HG02943 (cell line): ENCODE data around the gene BFSP1.

Experiments used
- ATAC-seq: cut with Tn5 transposase; IDR thresholded peaks from one replicate; pipeline ENCODE4 v1.9.1; 2021; ENCODE audit warnings: mild to moderate bottlenecking, low read depth, moderate library complexity; ENCODE audit not compliant: unreplicated experiment

BFSP1 gene

GRCh38 chr20:17524560-17524959 is 6.6 kb downstream of the BFSP1 start:
- ATAC-seq, result no peak

DNA sequence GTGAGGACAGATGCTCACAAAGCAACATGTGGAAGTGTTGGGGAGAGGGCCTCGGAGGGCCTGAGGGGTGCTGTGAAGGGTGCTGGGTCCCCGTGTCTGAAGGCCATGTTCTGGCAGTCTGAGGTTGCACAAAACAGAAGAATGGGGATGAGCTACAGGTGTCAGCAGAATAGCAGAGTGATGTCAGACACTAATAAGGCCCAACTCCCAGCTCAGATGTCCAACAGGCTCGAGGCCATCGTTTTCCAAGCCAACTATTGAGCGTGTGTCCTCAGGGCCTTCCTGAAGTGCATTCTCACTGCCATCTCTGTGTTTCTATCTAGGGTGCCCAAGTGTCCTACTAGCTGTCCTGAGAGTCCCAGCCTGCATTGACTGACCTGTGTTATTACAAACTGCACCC is 7.9 kb downstream of the BFSP1 start:
- no peak for ATAC-seq

DNA sequence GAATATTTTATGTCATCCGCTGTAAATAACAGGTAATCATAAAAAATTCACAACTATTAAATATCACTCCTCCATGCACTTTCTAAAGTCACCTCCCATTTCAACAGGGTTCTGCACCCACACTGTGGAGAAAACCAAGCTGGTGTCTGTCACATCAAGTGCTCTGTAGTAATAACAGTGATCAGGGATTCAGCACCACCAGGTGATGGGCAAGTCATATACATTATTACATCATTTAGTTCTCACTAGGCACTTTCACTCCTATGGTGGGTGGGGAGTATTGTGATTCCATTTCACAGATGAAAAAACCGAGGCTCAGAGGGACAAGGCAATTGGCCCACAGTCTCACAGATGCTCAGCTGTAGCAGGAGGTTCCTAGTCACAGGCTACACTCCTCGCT is 8.7 kb downstream of the BFSP1 start:
- no peak for ATAC-seq

- no peak for ATAC-seq
Measured at GRCh38 chr20:17520583-17520982, 10.6 kb downstream of the BFSP1 start.

- no peak for ATAC-seq
Measured at GRCh38 chr20:17519606-17520285, 11.4 kb downstream of the BFSP1 start.

DNA sequence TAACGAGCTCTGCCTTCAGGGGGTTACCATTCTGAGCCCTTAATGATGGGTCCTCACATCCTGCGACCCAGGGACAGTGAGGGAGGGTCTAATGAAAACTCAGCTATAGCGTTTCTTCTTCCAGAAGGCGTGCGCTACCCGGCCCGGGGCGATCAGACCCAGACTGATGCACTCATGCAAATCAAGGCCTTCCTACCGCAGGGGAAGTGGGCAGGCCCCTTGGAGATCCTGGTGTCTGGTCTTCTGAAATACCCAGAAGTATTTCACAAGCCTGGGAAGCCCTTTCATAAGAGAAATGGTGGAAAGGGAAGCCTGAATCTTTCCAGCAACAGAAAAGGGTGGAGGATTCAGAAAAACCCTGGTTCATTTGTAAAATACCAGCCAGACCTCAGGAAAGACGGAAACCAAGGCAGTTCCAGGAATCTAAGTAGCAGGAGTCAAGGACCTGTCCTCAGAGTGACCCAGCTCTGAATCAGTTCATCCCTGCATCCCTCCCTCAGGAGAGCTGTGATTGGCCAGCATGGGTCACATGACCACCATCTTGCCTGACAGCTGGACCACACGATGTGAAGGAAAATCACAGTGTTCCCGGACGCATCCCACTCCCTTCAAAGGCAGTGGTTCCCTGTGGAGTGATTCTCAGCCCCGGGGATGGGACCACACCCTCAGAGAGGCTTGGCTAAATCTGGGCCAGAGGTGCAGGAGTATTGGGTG is 12.7 kb downstream of the BFSP1 start:
- no peak for ATAC-seq

GRCh38 chr20:17515053-17515452 is 16.1 kb downstream of the BFSP1 start:
- ATAC-seq, result no peak

GRCh38 chr20:17513939-17514338 is 17.2 kb downstream of the BFSP1 start:
- ATAC-seq, result no peak

DNA sequence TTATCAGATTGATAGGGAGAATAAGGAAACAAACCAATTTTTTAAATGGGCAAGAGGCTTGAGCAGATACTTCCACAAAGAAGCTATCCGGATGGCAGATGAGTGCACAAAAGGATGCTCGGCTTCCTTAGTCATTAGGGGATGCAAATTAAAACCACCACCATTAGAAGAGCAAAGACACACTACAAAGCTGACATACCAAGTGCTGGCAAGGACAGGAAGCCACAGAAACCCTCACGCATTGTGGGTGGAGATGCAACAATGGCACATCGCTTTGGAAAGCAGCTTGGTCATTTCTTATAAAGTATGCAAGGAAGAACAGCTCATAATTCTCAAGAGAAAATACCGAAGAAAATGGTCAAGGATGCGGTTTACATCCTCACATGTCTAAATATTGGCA is 19.8 kb downstream of the BFSP1 start:
- ATAC-seq, result no peak

GRCh38 chr20:17510548-17510947 is 20.6 kb downstream of the BFSP1 start:
- no peak for ATAC-seq

DNA sequence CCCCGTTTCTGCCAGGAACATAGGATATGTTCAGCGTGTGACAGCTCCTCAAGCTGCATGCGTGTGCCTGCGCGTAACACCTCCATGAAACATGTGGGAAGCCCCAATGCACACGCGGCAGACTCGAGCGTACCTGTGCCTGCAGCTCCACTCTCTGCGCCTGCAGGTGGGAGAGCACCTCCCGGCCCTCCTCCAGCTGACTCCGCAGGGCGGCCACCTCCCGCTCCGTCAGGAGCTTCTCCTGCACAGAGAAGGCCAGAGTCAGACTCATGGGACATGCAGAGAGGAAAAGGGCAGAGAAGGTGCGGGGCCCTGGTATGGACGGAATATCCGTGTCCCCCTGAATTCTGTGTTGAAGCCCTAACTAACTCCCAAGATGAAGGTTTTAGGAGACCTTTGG is 22.4 kb downstream of the BFSP1 start:
- ATAC-seq, result no peak

- ATAC-seq, result no peak
Measured at GRCh38 chr20:17507531-17507930, 23.6 kb downstream of the BFSP1 start.

DNA sequence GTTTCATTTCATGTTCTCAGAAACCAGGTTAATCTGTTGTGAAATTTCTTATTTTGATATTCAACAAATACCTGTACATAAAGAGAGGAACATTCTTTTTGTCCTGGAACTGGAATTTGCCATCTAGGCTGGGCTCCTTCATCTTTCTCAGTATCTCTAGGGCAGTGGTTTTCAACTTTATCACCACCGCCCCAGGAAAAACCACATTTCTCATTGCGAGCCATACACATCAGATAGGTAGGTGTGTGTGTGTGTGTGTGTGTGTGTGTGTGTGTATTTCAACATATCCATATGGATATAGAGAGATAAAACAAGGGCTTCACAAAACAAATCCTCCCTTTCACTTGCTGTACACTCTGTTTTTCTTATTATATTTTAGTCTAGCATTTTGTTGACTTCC is 24.1 kb downstream of the BFSP1 start:
- no peak for ATAC-seq

DNA sequence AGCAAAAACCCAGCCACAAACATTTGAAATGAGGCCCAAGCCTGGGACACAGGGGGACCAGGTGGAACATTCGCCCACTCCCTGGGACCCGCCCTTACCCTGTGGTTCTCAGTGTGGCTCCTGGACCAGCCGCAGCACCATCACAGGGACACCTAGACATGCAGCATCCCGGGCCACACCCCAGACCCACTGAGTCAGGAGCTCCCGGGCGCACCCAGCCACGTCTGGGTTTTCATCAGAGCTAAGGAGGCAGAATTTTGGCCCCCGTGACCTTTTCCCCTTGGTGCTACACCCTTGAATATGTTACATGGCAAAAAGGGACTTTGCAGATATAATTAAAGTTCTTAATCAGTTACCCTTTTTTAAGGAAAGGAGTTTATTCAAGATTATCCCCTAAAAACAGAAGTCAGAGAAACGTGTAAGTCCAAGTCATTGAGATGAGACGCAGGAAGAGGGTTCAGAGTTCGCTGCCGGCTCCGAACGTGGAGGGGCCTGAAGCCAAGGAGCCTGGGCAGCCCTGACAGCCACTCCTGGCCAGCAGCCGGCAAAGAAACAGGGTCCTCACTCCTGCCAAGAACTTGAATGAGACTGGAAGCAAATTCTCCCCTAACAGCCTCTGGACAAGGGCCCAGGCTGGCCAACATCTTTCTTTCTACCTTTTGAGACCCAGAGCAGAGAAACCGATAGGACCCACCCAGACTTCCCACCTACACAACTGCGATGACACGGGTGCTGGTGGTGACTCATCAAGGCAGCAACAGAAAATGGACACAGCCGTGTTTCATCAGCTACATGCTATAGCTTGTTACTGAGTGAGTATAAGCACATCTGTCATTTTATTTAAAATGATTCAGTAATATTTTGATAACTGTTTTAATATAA is 25.3 kb downstream of the BFSP1 start:
- ATAC-seq, result peak; percentile 8

- peak; percentile 76 for ATAC-seq
Measured at GRCh38 chr20:17504898-17505635, 26.1 kb downstream of the BFSP1 start.

DNA sequence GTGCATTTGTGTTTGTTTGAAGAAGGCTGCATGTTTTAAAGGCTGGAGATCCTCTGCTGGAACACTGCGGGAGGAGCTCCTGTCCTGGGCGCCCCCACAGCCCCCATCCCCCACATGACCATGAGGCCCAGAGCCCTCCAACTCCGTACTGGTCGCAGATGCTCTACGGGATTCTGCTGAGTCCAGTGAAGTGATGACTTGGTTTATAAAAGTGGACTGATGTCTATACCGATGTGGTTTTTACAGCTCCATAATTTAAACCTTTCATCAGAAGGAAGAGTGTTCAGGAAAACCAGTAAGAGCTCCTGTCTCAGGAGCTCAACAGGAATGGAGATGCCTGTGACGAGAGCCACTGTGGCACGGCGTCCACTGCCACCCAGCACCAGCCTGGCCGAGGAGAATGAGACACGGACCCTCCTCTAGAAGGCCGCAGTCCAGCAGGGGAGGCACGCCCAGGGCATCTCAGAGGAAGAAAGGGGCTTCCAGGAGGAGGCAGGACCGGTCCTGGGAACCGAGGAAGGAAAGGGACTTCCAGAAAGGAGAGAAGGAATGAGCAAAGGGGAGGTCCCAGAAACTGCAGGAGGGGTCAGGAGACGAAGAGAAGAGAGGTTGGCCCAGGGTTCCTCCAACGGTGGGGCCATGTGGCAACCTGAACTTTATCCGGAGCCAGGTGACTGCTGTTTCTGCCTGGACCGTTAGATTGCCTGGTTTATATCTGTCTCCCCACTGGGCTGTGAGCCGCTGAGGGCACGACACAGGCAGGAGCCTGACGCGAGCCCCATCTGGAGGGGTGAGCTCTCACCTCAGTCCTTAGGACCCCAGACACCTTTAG is 26.9 kb downstream of the BFSP1 start:
- peak; percentile 1 for ATAC-seq

DNA sequence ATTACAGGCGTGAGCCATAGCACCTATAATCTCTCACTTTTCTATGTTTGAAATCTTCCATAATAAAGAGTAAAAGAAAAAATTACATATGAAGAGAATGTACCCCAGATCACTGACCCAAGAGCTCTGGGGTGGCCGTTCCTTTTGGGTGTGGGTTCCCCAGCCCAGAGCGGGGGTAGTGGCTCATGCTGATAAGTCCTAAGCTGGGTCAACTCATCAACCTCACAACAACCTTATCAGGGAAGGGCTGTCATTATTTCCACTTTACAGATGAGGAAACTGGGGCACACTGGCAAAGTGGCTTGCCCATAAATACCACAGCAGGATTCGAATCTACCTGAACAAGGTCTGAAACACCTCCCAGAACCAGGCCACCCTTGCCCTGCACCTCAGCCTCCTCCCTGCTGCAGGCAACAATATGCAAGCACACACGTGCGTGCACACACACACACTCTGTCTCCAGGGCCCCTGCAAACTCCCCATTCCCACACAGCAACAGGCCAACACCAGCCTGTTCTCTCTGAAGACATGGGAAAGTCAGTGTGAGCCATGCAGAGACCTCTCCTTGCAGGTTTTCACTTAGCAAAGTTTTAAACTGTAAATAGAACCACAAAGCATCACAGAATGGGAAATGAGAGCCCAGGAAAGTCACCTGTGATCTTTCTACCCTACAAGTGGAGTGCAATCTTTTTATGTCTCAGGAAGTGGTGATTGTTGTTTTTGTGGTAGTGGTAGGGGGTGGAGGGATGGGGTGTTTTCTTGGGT is 27.7 kb downstream of the BFSP1 start:
- no peak for ATAC-seq

DNA sequence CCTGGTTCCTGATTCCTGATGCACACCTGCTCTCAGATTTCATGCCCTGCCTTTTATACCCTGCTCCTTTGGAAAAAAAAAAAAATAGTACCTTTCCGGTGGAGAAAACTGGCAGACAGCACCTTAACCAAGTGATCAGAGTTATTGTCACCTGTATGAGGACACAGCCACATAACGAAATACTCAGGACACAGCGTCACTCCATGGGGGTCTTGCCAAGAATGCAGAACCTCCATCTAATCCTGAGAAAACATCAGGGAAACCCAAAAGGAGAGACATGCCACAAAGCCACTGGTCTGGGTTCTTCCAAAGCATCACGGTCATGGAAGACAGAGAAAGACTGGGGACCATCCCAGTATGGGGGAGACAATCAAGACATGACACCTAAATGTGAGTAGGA is 29.1 kb downstream of the BFSP1 start:
- ATAC-seq, result no peak

DNA sequence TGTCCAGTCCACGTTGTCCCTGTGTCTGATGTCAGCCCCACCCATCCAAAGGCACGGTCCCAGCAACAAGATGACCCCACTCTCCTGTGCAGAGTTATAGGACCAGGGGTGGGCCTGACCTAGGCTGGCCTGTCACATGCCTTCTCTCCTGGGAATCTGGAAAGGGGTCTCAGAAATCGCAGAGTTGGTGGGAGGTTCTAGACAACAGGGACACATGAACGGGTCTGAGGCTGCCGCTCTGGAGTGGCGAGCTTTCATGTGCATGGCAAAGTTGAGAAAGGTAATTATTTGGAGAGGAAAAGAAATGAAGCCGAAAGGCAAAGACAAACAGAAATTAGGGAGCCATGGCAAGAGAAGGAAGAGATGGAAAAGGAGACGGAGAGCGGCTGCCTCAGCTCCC is 29.5 kb downstream of the BFSP1 start:
- ATAC-seq, result no peak
